ENCODE data around the gene CNTNAP2.

Gene CNTNAP2

DNA sequence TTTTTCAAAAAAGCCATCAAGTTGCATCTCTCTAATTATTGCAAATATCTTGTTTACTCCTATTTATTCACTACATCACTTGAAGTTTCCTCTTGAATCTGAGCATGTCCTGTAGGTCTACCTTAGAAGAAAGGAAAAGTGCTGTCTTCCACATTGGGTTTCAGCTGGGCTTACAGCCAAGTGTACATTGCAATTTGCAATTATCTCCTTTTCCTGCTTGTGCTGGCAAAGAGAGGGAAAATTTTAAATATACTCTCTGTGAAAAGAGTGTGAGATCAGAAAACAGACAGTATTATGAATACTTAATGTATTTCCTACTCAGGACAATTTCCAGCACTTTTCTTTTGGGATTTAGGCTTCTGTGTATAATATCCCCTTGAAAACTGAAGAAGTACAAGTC is 839.7 kb downstream of the CNTNAP2 start:
- no peak overlapping the region for H3K27ac ChIP-seq
- H3K4me3 ChIP-seq: no peak overlapping the region
- DNase-seq (ENCODE audit: low spot score): no peak
- TF ChIP-seq, protein P1, sequence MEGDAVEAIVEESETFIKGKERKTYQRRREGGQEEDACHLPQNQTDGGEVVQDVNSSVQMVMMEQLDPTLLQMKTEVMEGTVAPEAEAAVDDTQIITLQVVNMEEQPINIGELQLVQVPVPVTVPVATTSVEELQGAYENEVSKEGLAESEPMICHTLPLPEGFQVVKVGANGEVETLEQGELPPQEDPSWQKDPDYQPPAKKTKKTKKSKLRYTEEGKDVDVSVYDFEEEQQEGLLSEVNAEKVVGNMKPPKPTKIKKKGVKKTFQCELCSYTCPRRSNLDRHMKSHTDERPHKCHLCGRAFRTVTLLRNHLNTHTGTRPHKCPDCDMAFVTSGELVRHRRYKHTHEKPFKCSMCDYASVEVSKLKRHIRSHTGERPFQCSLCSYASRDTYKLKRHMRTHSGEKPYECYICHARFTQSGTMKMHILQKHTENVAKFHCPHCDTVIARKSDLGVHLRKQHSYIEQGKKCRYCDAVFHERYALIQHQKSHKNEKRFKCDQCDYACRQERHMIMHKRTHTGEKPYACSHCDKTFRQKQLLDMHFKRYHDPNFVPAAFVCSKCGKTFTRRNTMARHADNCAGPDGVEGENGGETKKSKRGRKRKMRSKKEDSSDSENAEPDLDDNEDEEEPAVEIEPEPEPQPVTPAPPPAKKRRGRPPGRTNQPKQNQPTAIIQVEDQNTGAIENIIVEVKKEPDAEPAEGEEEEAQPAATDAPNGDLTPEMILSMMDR (IDR thresholded peaks at IDR 0.05): no peak

DNA sequence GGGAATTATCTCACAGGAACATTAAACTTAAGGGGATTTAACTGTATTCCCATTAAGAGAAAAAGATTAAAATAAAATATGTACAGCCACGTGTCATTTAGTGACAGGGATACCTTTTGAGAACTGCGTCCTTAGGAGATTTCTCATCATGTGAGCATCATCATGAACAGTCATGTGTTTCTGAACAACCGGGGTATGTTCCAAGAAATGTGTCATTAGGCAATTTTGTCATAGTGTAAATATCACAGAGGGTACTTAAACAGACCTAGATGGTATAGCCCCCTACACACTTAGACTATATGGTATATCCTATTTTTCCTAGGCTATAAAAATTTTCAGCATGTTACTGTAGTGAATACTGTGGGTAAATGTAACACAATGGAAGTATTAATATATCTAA is 840.3 kb downstream of the CNTNAP2 start:
- Histone ChIP-seq H3K4me3 (no peak overlapping the region), H3K27ac (no peak overlapping the region)
- TF ChIP-seq, protein P1 (IDR thresholded peaks at IDR 0.05): no peak
- no peak for DNase-seq (ENCODE audit: low spot score)

DNA sequence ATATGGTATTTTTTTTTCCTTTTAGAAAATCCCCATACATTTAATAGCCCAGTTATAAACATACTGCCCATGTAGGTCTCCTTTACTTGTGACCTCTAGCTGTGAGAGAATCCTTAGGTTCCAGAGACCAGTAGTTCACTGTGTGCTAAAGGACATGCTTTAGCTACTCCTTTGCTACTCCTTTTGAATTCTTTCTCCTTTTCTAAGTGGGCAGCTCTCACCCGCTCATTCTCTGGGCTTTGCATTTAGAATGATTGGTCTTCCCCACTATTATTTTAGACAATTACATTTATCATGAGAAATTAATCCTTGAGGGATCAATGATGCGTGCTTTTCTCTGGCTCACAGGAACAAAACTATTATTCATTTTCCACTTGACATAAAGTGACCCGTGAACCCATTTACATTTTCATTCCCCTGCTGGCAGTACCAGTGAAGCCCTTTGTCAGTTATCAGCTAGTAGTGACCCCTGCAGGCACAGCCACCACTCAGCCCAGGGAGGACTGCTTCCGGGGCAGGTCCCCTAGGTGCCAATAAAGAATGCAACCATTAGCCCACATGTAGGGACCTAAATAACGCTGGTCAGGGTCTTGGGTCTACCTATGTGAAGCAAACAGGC is 844.3 kb downstream of the CNTNAP2 start:
- peak overlapping the region in 1 of 2 donors; percentile 55 for H3K27ac ChIP-seq
- TF ChIP-seq, protein P1 (IDR thresholded peaks at IDR 0.05): no peak
- no peak overlapping the region for H3K4me3 ChIP-seq
- DNase-seq (ENCODE audit: low spot score): no peak

DNA sequence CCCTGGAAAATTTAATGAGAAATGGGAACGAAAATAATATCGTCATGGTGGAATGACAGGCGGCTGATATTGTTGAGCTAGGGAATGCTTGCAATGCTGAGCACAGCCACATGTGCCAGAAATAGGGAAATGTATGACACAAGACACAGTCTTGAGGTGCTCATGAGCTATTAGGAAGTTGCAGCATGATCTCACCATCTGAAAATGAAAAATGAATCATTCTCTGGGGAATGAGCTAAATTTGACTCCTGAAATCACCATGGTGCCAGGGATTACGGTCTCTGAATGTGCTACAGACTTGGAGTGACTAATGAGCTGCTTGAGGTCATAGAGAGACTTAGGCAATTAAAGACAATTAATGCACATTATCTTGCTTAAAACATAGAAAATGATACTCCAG is 845.0 kb downstream of the CNTNAP2 start:
- no peak for DNase-seq (ENCODE audit: low spot score)
- TF ChIP-seq, protein P1 (IDR thresholded peaks at IDR 0.05): no peak
- Histone ChIP-seq H3K27ac (peak overlapping the region in 1 of 2 donors; percentile 55), H3K4me3 (no peak overlapping the region)

DNA sequence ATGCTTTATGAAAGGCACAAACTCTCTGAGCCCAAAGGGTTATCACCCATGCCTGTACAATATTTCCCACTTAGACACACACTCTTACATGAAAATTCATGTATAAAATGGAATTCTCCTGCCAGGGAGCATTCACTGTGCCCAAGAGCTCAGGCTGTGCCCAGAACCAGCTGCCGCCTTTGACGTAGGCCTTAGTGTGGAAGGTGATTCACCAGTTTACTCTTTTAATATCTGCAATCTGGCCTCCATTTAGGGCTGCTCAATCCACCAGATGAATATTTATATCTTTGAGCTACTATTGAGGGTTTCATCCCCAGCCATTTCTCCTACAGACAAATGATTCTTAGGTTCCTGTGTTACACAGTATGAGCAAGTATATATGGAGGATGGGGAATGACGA is 849.7 kb downstream of the CNTNAP2 start:
- Histone ChIP-seq H3K27ac (no peak overlapping the region), H3K4me3 (no peak overlapping the region)
- DNase-seq (ENCODE audit: low spot score): no peak
- TF ChIP-seq, protein P1 (IDR thresholded peaks at IDR 0.05): no peak

DNA sequence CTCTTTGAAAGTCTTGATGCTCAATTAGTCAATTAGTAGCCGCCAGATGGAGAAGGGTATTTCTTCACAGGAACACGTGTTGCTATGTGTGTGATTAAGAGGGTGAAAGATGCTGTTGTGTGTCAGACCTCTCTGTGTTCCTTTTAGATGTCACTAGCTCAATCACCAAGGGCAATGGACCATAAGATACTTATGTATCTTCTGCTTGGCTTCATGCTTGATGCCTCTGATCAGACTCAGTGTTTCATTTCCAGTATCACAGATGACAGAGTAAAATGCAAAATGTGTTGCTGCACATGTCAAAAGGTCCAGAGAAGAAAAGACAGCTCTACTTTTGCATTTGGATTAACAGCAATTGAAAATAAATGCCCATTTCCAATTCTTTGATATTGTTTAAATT is 865.9 kb downstream of the CNTNAP2 start:
- DNase-seq (ENCODE audit: low spot score): no peak
- H3K27ac ChIP-seq: no peak overlapping the region
- TF ChIP-seq, protein P1 (IDR thresholded peaks at IDR 0.05): no peak
- no peak overlapping the region for H3K4me3 ChIP-seq

DNA sequence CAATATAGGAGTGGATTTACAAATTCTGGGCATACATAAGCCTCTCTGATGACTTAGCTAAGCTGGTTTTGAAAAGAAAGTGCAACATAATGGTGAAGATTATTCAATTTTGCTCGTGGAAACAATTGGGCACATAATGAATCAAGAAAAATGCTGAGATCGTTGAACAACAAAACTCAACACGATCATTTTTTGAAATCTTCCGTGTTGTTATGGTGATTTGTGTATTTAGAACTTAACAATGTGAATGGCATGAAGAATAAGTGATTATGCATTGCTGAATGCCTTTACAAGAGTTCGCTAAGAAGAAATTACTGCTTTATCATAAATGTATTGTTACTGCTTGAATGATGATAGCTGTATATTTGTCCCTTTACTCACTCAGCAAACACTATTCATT is 875.0 kb downstream of the CNTNAP2 start:
- H3K27ac ChIP-seq: no peak overlapping the region
- DNase-seq (ENCODE audit: low spot score): no peak
- TF ChIP-seq, protein P1 (IDR thresholded peaks at IDR 0.05): no peak
- H3K4me3 ChIP-seq: no peak overlapping the region

Measured in coronary artery (tissue), 2 donors.